Stimulated activated CD4-positive, alpha-beta T cell treated with anti-CD3 and anti-CD28 coated beads, Interleukin-2, amount 100 ng/mL, for 24 hours (primary cell): ENCODE measurements around the gene SNU13.
"Not testable (repeated sequence)": the region's sequence is repeated elsewhere in the genome, so short reads cannot be mapped to it uniquely, and the experiment has no call there.

Source experiments
- DNase-seq, 2 donors: peaks; one replicate each; pipeline ENCODE4 v3.0.0-alpha.2; 2020

Gene SNU13

DNA sequence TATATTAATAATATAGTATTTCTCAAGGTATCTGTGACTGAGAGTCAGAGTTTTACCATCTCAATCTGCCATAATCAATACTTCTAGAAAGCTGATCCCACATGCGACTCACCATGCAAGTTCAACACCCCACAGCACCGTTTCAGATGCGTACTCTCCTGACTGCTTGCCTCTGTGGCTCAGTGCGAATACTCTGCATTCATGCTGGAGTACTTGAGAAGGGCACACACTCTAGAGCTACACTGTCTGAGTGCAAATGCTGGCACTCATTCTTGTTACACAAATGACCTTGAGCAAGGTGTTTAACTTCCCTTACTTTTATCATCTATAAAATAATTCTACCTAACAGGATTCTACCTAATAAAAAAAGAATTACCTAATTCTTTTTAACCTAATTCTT is 12.5 kb downstream of the SNU13 start:
- no peak for DNase-seq

DNA sequence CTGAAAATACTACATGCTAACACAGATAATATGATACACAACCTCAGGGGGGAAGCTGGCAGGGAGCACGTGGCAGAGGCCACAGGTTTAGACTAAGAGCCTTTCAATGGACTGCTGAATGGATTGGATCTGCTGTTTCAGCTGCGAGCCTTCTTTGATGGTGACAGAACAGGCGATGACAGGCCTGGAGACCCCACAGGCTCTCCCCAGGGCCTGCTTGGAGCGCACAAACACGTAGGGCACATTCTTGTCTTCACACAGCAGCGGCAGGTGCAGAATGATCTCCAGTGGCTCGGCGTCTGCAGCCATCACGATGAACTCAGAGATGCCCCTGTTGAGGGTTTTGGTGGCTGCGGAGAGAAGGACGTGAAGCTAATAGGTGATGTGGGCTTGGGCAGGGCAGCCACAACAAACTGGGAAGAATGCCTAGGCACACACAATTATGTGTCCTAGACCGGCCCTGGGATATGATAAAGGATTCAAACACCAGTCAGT is 13.8 kb downstream of the SNU13 start:
- no peak for DNase-seq

DNA sequence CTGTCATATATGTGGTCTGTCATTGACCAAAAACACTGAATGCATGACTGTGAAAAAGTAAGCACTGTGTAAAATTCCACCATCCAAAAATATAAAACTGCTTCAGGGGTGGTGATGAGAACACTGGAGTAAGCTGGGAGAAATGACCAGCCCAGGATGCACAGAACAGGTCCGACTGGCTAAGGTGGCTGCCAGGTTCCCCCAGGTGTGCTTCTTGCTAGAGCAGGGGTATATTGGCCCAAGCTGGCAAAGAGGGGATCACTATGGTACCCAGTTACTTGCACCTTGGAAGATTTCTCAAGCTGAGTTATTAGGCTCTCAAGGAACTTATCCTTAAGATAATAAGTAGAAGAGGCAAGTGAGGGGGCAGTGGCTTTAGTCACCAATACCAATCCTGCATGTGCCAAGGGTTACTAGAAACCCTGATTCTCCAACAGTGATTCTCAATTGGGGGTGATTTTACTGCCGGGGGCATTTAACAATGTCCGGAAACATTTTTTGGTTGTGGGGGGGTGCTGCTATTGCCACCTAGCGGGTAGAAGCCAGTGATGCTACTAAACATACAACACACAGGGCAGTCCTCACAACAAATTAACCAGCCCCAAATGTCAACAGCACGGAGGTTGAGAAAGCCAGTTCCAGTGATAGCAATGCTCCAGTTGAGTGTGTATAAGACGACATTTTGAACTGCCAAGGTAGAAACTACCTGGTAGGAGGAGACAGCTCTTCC is 15.7 kb downstream of the SNU13 start:
- no peak for DNase-seq

DNA sequence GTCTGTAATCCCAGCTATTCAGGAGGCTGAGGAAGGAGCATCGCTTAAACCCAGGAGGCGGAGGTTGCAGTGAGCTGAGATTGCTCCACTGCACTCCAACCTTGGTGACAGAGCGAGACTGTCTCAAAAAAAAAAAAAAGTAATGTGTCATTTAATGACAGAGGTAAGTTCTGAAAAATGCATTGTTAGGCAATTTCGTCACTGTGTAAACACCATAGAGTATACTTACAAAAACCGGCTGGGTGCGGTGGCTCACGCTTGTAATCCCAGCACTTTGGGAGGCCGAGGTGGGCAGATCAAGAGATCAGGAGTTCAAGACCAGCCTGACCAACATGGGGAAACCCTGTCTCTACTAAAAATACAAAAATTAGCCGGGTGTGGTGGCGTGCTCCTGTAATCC is 16.6 kb downstream of the SNU13 start:
- not testable (repeated sequence) for DNase-seq

DNA sequence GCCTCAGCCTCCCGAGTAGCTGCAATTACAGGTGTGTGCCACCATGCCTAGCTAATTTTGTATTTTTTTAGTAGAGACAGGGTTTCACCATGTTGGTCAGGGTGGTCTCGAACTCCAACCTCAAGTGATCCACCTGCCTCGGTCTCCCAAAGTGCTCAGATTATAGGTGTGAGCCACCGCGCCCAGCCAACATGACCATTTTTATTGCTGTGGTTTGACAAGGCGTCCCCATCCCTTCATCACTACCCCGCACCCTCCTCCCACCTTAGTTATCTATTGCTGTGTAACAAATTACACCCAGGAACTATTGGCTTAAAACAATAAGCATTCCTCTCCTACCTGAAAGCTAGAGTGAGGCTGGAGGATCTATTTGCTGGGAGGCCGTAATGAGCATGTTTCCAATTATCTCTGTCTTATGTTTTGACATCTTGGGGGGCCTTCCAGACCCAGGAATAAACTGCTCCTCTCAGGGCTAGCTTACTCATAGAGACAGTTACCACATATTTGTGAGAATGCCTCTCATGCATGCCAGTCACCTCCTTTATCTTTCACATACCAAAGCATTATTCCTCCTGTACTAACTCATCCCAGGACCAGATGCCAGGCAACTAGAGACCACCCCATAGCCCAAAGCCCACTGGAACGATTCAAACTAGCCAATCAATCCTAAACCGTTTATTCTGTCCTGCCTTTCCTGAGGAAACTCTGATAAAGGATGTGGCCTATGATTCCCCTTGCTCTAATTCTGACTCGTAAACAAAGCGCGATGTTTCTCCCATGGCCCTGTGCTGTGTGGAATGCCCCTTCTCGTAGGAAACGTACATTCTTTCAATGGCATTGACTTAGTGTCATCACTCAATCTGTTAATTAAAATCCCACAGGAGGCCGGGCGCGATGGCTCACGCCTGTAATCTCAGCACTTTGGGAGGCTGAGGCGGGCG is 19.4 kb downstream of the SNU13 start:
- DNase-seq, result no peak

DNA sequence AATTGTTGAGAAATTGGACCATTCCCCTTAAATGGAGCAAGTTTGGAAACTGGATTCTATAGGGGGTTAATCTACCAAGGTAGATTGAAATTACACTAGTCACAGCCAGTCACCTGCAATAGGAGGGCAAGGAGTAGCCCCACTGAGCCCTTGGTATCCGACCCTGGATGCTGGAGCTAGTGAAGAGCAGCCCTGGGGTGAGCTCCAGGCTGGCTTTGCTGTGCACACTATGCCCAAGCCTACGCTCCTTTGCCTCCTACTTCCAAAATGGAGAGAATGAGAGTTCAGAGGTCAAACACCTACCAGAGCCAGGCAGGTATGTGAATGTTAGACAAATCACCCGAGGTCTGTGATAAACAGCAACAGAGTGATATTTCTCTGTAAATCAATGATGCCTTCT is 23.7 kb downstream of the SNU13 start:
- no peak for DNase-seq

DNA sequence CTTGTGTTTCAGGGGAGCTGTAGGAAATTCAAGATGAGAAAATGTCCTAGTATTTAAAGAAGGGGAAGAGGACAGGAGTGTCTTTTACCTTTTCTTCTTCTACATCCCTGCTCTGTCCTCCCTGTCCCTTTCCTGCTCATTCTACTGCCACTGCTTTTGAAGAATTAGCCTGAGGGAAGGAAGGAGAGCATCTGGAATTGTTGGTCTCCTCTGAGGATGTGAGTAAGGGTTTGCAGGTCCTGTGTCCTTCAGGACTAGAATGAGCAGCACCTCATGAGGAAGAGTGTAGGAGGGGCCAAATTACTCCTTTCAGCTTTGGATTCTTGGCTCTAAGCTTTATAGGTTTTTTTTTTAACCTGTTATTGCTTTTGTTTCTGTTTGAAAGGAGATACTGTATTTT is 24.2 kb downstream of the SNU13 start:
- DNase-seq, result no peak

DNA sequence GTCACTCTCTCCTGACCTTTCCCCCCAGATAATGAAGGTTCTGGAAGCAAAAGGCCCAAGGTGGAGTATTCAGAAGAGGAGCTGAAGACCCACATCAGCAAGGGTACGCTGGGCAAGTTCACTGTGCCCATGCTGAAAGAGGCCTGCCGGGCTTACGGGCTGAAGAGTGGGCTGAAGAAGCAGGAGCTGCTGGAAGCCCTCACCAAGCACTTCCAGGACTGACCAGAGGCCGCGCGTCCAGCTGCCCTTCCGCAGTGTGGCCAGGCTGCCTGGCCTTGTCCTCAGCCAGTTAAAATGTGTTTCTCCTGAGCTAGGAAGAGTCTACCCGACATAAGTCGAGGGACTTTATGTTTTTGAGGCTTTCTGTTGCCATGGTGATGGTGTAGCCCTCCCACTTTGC is 25.1 kb downstream of the SNU13 start:
- DNase-seq, result not testable (repeated sequence)

DNA sequence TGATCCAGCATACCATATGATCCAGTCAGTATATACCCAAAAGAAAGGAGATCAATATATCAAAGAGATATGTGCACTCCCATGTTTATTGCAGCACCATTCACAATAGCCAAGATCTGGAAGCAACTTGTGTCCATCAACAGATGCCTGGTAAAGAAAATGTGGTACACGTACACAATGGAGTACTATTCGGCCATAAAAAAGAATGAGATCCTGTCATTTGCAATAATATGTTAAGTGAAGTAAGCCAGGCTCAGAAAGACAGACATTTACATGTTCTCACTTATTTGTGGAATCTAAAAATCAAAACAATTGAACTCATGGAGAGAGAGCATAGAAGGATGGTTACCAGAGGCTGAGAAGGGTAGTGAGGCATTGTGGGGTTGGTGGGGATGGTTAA is 27.0 kb downstream of the SNU13 start:
- DNase-seq, result no peak

DNA sequence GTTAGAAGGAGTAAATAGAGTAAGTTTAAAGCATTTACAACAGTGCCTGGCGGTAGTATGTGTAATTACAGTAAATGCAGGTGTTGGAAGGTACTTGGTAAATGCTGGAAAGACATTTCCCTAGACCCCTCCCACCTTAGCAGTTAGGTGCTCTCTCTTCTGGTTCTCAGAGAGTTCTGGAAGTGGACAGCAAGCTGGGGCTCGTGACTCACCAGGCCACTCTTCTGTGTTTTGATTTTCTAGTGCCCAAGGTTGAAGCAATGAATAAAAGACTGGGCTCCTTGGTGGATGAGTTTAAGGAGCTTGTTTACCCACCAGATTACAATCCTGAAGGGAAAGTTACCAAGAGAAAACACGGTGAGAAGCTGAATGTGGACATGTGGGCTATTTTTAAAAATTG is 27.6 kb downstream of the SNU13 start:
- DNase-seq, result no peak

DNA sequence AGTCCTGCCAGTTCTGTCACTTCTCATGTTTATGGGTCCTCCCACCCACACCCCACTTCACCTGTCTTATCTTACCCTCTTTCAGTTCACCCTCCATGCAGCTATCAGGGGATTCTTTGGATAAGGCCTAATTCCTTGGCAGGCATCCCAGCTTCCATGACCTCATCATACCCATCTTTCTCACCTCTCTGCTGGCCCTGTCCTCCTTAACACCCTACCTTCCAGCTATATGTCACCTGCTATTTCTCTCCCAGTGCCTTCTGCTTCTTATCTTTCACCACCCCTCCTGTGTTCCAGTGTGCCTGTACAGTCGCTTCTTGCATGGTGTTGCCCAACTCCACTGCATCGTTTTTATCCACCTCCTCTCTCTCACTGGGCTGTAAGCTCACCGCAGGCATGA is 28.3 kb downstream of the SNU13 start:
- no peak for DNase-seq

DNA sequence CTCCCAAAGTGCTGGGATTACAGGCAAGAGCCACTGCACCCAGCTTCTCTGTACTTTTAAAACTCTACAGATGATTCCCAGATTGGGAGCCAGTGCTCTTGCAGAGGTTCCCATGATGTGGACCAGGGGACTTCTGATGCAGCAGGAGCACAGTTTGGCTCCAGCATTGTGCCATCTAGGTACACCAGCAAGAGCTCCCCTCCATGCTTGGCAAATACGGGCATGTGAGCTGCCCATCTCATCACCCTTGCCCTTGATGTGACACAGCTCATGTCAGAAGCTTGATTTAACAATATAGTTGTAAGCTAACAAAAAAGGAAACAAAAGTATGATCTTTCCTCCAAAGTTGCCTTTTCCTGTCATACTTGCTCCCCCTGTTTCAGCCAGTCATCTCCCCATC is 28.7 kb downstream of the SNU13 start:
- DNase-seq, result no peak

DNA sequence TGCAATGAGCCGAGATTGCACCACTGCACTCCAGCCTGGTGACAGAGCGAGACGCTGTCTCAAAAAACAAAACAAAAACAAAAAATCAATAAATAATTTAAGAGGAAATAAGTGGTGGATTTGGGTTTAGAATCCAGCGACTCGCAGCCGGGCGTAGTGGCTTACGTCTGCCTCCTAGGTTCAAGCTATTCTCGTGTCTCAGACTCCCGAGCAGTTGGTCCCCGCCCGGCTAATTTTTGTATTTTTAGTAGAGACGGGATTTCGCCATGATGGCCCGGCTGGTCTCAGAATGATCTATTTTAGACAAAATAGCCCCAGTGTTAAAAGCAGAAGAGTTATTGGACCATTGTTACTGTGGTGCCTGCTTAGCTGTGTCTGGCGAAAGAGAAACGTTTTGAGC is 29.8 kb downstream of the SNU13 start:
- DNase-seq, result no peak

DNA sequence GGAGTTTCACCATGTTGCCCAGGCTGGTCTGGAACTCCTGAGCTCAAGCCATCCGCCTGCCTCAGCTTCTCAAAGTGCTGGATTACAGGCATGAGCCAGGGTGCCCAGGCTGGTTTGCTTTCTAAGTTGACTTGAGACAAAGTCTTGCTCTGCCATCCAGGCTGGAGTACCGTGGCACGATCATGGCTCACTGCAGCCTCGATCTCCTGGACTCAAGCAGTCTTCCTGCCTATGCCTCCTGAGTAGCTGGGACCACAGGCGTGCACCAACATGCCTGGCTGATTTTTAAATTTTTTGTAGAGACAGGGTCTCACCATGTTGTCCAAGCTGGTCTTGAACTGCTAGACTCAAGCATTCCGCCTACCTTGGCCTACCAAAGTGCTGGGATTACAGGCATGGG is 31.0 kb downstream of the SNU13 start:
- DNase-seq, result no peak

DNA sequence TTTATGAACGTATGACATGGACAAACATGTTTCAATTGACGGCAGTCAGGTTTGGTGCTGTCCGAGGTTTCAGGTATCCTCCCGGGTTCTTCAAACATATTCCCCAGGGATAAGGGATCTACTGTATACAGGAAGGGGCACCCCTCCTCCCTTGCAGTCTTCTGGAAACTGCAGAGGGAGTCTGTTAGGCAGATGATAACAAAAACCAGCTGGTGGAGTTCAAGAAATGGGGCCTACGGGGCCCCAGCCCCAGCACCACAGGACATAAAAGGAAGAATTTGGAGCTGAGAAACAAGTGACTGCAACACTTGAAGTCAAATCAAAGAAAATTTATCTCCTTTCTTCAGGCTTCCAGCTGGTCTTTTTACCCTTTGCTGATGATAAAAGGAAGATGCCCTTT is 32.1 kb downstream of the SNU13 start:
- no peak for DNase-seq

DNA sequence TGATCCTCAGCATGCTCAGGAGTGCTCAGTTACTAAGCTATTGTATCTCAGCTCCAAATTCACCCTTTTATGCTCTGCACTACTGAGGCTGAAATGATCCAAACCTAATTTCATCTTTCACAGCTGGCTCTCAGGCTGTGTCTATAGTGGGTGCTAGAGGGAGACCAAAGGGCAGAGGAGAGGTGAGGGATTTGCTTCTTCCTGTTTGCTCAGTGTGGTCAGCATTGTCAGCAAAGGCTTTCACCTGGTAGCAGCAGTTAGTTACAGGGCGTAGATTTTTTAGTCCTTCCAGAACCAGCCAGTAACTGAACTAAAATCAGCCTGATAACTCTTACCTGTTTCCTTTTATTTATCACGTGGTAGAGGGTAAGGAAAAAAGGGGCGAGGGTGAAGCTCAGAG is 34.3 kb downstream of the SNU13 start:
- no peak for DNase-seq

DNA sequence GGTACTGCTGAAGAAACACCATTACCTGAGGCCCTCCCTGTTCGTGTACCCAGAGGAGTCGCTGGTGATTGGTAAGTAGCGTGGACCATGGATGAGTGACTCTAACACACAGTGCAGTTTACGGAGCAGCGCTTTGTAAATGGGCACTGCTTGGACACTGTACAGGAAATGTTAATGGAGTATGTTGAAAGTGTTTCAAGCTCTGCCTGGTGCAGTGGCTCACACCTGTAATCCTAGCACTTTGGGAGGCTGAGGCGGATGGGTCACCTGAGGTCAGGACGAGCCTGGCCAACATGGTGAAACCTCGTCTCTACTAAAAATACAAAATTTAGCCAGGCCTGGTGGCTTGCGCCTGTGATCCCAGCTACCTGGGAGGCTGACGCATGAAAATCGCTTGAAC is 37.8 kb downstream of the SNU13 start:
- no peak for DNase-seq

DNA sequence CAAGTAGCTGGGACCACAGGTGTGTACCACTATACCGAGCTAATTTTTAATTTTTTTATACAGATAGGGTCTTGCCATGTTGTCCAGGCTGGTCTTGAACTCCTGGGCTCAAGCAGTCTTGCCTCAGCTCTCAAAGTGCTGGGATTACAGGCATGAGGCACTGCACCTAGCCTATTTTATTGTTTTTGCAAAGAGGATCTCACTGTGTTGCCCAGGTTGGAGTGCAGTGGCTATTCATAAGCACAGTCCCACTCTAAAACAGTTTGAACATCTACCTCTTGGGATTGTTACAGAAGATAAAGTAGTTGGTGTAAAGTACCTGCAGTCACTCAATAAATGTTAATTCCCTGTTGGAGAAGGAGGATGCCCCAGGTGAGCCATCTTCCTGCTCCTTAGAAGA is 38.4 kb downstream of the SNU13 start:
- DNase-seq, result no peak

DNA sequence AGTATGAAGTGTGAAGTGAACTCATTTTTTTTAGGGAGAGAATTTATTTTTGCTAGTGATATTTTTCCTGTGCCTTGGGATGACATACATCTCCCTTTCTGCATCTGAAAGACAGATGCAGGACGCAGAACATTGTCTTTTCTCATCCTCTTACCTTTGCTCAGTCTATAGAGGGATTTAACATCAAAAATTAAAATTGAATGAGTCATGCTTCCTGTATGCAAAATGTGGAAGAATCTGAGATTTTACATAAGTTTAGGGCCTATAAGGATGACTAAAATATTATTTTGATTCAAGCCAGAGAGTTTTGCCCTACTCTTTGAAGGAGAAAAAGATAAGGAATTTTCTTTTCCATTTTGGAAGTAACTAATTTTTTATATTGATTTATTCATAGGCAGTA is 40.2 kb downstream of the SNU13 start:
- no peak for DNase-seq

DNA sequence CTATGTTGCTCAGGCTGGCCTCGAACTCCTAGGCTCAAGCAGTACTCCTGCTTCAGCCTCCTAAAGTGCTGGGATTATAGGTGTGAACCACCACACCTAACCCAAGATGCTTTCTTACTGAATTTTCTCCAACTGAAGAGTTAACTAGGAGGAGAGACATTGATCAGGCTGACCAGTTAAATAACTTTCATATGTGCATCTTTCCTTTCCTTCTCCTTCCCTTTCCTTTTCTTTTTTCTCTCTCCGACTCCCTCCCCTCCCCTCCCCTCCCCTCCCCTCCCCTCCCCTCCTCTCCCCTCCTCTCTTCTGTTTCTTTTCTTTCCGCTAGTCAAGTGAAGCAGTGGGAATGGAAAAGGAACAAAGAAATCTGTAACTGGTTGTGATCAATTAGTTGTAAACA is 40.9 kb downstream of the SNU13 start:
- no peak for DNase-seq

DNA sequence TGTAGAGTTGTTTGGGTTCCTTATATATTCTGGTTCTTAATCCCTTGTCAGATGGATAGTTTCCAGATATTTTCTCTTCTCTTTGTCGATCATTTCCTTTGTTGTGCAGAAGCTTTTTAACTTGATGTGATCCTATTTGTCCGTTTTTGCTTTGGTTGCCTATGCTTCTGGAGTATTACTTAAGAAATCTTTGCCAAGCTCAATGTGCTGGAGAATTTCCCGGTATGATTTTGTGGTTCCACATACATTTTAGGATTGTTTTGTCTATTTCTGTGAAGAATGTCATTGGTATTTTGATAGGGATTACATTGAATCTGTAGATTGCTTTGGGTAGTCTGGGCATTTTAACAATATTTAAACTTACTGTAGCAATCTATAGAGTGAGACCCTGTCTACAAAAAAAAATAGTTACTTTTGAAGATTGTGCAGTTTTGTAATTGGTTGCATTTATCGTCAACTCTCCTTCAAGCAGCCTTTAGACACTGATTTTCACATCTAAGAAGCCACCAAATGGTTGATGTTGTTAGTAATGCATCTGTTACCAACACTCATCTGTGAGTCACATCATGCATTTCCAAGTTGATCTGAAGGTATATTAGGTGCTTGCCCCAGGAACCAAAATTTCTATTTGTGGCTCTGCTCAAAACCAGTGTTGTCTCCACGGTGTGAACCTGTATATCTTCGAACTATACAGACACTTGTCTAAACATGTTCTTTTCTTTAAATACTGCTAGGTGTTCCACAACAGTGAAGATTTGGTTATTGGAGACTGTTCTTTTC is 46.1 kb downstream of the SNU13 start:
- DNase-seq, result no peak

DNA sequence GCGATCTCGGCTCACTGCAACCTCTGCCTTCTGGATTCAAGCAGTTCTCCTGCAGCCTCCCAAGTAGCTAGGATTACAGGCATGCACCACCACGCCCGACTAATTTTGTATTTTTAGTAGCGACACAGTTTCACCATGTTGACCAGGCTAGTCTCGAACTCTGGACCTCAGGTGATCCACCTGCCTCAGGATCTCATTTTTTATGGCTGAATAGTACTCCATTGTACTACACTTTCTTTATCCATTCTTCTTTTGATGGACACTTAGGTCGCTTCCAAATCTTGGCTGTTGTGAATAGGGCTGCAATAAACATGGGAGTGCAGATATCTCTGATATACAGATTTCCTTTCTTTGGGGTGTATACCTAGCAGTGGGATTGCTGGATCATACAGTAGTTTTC is 46.8 kb downstream of the SNU13 start:
- no peak for DNase-seq

DNA sequence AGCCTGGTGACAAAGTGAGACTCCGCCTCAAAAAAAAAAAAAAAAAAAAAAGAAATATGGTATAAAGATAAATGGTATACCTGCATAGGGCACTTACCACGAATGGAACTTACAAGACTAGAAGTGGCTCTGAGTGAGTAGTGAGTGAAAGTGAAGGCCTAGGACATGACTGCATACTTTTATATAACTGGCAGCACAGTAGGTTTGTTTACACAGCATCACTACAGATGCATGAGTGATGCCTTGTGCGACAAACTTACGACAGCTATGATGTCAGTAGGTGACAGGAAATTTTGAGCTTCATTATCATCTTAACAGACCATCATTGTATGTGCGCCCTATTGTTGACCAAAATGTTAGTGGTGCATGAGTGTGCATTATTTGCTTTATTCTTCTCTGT is 49.9 kb downstream of the SNU13 start:
- no peak for DNase-seq
